Thyroid gland (tissue), 4 donors: ENCODE measurements around the gene PEX19.
A peak's percentile ranks its signal among the peaks of the same experiment; 100 is the strongest.

ENCODE experiments used
- CTCF ChIP-seq, 6 experiments: fragments of 200-600 bp in 3 of 6; fragments of 450-650 bp in 3 of 6; sonication (generic) in 3 of 6; IDR thresholded peaks; one replicate each; pipeline ENCODE4 v1.5.1; 2016 to 2019; ENCODE audit warnings: antibody characterized with exemption in 6 of 6, mild to moderate bottlenecking in 2 of 6, inconsistent platforms in 1 of 6, moderate library complexity in 1 of 6
- POLR2A ChIP-seq, 2 donors: fragments of 450-650 bp; IDR thresholded peaks; one replicate each; pipeline ENCODE4 v1.6.1; 2017; ENCODE audit warnings: antibody characterized with exemption in 2 of 2, mild to moderate bottlenecking in 2 of 2, moderate library complexity in 1 of 2

- TF ChIP-seq POLR2A (IDR thresholded peaks at IDR 0.05) (no peak), CTCF (IDR thresholded peaks at IDR 0.05) (peak; percentile 18 to 94 (median 80))
Measured at GRCh38 chr1:160251687-160252526, 33.0 kb downstream of the PEX19 start.
